Activated T-cell treated with anti-CD3 and anti-CD28 coated beads, Interleukin-2, amount 50 U/mL, for 4 hours (primary cell): ENCODE data around the gene URB2. TPM values are rescaled to one million over a fixed set of nuclear protein-coding genes. Genes with fewer than 3 reads are reported as not detected.
A peak's percentile ranks its signal among the peaks of the same experiment; 100 is the strongest.

ENCODE experiments used
- ATAC-seq, 2 donors: fragments of 200-7000 bp; cut with Tn5 transposase; one replicate each; pipeline ENCODE4 v1.10.0; 2021
- DNase-seq: peaks from one replicate; pipeline ENCODE4 v3.0.0-alpha.2; 2020
- H3K27me3 Mint-ChIP-seq: one replicate; pipeline ENCODE4 v1.8.0; 2021; ENCODE audit warnings: low read depth, mixed read lengths
- H3K36me3 Mint-ChIP-seq: one replicate; pipeline ENCODE4 v1.8.0; 2022; ENCODE audit warnings: mixed read lengths; ENCODE audit not compliant: insufficient read depth
- H3K4me1 Mint-ChIP-seq: one replicate; pipeline ENCODE4 v1.8.0; 2021; ENCODE audit warnings: low read depth, mixed read lengths
- H3K4me3 Mint-ChIP-seq: one replicate; pipeline ENCODE4 v1.8.0; 2021; ENCODE audit warnings: mild to moderate bottlenecking, moderate library complexity, mixed read lengths
- H3K9me3 Mint-ChIP-seq: one replicate; pipeline ENCODE4 v1.8.0; 2021; ENCODE audit warnings: mixed read lengths
- total RNA-seq, 3 donors: library from RNA; stranded (reverse); gene quantifications; one replicate each; pipeline ENCODE4 v1.2.1, GENCODE V29; 2021

URB2 gene
- total RNA-seq, 3 donors from 2014 or later: 47.1 to 55.6 (median 53.8) TPM

DNA sequence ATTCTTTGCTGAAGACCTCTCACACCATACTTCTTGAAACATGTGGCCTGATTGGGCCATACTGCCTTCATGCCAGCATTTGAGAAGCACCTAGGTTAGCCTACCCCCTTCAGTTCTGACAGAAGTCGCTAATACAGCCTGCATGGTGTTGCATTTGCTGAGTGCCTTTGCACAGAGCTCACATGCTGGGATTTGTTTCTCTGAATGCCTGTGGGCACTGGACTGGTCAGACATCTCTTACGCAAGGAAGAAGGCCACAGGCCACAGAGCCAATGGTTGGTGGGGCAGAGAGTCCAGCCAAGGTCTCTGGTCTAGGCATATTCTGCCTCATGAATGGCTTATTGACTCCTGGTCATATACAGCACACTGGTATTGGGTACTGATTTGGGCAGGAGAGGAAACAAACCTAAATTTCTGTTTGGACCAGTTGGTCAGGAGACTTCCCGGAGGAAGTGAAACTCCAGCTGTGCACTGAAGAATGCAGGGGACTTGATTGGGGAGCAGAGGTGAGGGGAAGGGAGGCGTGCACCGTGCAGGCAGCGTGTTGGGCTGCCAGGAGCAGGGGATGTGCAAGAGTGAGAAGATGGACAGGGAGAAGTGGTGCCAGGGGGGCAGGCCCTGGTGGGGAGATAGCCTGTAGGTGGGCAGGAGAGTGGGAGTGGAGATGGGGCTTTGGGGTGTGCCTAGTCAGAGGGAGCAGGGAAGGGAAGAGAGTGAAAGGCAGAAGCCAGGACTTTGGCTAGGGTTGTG is 18.1 kb downstream of the URB2 start:
- Mint-ChIP-seq H3K4me1 (peaks cover 8% of the 10 kb centered on the region), H3K27me3 (no peaks in the 10 kb centered on the region), H3K9me3 (no peaks in the 10 kb centered on the region), H3K36me3 (peaks cover 39% of the 10 kb centered on the region), H3K4me3 (no peak overlapping the region)
- DNase-seq (no peak), ATAC-seq (no peak)

DNA sequence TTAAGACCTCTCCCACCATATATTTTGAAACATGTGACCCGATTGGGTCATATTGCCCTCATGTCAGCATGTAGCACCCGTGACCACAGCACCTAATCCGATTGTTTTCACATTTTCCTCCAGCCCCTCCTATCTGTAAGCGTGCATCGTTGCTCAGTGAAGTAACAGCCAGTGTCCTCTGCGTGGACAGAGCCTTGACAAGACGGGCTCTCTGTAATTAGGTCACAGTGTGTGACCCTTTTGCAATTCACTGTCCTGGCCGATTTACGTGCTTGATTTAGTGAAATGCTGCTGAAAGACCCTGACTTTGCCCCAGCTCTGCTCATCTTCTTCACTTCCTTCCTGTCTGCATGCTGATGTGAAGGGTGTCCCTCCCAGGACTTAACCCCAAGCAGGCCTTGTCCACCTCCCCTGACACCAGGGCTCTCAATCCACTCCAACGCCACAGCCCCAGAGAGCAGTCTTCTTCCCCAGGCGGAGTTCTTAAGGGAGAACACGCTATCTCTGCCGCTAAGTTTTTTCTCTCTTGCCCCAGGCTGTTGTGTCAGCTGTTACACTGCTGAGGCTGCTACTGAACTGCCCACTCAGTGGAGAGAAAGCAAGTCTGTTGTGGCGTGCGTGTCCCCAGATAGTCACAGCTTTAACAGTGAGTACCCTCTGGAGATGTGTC is 19.4 kb downstream of the URB2 start:
- Mint-ChIP-seq H3K4me1 (peaks cover 4% of the 10 kb centered on the region), H3K27me3 (no peaks in the 10 kb centered on the region), H3K36me3 (peaks cover 38% of the 10 kb centered on the region), H3K9me3 (no peaks in the 10 kb centered on the region), H3K4me3 (no peak overlapping the region)
- DNase-seq (no peak), ATAC-seq (no peak)

DNA sequence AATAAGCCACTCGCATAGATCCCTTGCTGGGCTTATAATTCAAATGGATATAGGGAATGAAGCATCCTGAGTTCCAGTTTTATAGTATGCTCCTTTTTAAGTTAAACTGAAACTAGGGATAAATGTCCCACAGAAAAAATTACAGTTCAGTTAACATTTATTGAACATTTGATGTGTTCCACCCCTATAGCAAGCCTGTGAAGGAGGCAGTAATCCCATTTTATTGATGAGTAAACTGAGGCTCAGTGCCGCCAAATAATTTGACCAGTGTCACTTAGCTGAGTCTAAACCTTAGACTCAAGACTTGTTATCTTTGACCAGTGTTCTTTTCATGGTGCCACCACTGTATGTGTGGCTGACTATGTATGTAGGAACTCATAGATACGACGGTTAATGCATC is 22.4 kb downstream of the URB2 start:
- H3K4me3 Mint-ChIP-seq: no peak overlapping the region
- no peaks in the 10 kb centered on the region for H3K4me1 Mint-ChIP-seq
- peaks cover 45% of the 10 kb centered on the region for H3K36me3 Mint-ChIP-seq
- no peaks in the 10 kb centered on the region for H3K27me3 Mint-ChIP-seq
- DNase-seq (no peak), ATAC-seq (no peak)
- H3K9me3 Mint-ChIP-seq: no peaks in the 10 kb centered on the region

DNA sequence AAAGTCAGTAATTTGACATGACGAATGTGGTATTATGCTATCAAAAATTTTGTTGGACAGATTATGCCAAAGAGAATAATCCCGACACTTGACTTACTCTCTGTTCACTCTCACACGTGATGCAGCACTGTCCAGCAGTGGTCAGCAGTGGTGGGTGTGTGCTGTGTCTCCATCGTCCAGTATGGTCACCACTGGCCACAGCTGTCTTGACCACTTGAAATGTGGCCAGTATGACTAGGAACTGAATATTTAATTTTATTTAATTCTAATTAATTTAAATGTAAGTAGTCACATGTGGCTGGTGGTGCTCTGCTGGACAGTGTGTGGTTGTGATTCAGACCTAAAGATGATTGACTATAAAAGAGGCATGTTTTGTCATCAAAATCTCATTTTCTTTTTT is 24.0 kb downstream of the URB2 start:
- no peak overlapping the region for H3K4me3 Mint-ChIP-seq
- DNase-seq: no peak
- peaks cover 45% of the 10 kb centered on the region for H3K36me3 Mint-ChIP-seq
- no peaks in the 10 kb centered on the region for H3K27me3 Mint-ChIP-seq
- H3K9me3 Mint-ChIP-seq: no peaks in the 10 kb centered on the region
- no peaks in the 10 kb centered on the region for H3K4me1 Mint-ChIP-seq
- no peak for ATAC-seq

DNA sequence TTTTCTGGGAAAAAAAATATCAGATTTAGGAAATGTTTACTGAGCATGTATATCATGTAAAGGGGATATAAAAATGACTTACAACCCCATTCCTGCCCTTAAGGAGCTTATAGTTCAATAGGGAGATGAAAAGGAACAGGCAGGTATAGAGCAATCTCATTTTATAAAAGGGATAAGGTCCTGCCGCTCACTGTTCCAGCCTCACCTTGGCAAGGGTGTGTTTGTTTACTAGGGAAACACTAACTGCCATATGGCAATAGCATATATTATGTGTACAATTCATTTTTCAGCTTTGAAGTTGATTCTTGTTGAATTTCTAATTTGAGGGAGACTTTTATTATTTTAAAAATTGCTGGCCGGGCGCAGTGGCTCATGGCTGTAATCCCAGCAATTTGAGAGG is 25.5 kb downstream of the URB2 start:
- Mint-ChIP-seq H3K4me1 (no peaks in the 10 kb centered on the region), H3K4me3 (no peak overlapping the region), H3K36me3 (peaks cover 39% of the 10 kb centered on the region), H3K27me3 (no peaks in the 10 kb centered on the region), H3K9me3 (no peaks in the 10 kb centered on the region)
- no peak for ATAC-seq
- no peak for DNase-seq

DNA sequence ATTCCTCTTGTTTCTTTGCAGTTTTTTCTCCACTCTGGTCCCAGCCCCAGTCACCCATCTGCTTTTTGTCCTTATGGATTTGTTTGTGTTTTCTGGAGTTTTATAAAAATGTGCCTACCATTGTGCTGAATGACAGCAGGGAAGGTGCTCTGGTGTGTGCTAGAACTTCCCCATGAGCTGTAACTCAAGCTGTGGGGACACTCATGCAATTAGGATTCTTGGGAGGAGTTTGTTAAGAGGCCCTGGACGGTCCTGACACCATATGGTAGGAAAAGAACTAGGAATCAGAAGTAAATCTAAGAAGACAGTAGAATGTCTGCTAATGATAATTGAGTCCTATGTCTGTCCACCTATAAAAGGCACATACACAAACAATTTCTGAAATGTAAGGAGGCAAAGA is 27.4 kb downstream of the URB2 start:
- H3K9me3 Mint-ChIP-seq: no peaks in the 10 kb centered on the region
- DNase-seq (no peak), ATAC-seq (no peak)
- H3K4me1 Mint-ChIP-seq: no peaks in the 10 kb centered on the region
- no peak overlapping the region for H3K4me3 Mint-ChIP-seq
- H3K36me3 Mint-ChIP-seq: peaks cover 42% of the 10 kb centered on the region
- H3K27me3 Mint-ChIP-seq: no peaks in the 10 kb centered on the region

DNA sequence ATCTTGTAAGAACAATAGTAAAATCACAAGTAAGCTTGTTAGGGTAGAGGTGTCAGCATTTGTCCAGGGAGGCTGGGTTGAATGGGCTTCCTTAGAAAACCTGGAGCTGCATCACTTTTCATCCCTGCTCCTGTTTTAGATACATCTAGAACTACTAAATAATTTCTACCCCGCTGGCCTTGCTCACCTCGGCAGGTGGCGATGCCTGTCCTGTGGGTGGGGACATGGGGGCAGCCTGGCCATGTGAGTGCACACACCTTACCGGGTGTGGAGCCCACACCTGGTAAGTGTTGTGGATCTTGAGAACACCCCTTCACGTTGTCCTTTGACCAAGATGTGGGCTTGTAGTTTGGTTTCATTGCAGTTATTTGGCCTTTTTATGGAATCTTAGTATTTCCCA is 29.7 kb downstream of the URB2 start:
- peaks cover 41% of the 10 kb centered on the region for H3K36me3 Mint-ChIP-seq
- H3K27me3 Mint-ChIP-seq: no peaks in the 10 kb centered on the region
- ATAC-seq (no peak), DNase-seq (no peak)
- H3K4me1 Mint-ChIP-seq: no peaks in the 10 kb centered on the region
- H3K4me3 Mint-ChIP-seq: no peak overlapping the region
- no peaks in the 10 kb centered on the region for H3K9me3 Mint-ChIP-seq

DNA sequence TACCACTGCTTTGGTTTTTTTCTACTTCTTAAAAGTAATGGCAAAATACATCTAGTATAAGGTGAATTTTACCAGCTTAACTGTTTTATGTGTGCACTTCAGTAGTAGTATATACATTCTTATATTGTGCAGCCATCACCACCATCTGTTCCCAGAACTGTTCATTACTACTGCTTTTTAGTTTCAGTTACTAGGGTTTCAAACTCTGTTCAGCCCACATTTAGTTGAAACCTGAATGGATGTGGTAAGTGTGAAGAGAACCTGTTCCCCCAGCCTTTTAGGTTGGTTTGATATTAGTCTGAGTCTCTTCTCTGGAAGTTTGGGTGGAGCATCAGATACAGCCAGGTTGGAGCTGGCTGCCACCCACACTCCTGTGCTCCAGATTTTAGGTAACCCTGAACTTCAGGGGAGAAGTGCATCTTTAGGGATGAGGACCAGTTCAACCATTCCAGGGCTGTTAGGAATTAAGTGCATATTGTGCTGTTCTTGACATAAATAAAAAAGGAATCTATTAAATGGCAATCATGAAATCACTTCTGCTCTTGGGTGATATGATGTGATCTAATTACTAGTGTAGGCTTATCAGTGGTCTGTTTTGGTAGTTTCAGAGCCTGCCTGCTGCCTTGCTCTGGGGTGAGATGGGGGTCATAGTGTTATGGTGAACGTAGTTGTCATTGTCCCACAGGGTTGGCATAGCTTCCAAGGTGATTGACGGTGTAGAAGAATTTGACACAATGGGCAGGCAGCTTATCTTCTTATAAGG is 32.1 kb downstream of the URB2 start:
- H3K27me3 Mint-ChIP-seq: no peaks in the 10 kb centered on the region
- H3K4me3 Mint-ChIP-seq: no peak overlapping the region
- H3K9me3 Mint-ChIP-seq: no peaks in the 10 kb centered on the region
- no peak for DNase-seq
- peak; percentile 36 to 51 for ATAC-seq
- H3K4me1 Mint-ChIP-seq: peaks cover 8% of the 10 kb centered on the region
- peaks cover 46% of the 10 kb centered on the region for H3K36me3 Mint-ChIP-seq

DNA sequence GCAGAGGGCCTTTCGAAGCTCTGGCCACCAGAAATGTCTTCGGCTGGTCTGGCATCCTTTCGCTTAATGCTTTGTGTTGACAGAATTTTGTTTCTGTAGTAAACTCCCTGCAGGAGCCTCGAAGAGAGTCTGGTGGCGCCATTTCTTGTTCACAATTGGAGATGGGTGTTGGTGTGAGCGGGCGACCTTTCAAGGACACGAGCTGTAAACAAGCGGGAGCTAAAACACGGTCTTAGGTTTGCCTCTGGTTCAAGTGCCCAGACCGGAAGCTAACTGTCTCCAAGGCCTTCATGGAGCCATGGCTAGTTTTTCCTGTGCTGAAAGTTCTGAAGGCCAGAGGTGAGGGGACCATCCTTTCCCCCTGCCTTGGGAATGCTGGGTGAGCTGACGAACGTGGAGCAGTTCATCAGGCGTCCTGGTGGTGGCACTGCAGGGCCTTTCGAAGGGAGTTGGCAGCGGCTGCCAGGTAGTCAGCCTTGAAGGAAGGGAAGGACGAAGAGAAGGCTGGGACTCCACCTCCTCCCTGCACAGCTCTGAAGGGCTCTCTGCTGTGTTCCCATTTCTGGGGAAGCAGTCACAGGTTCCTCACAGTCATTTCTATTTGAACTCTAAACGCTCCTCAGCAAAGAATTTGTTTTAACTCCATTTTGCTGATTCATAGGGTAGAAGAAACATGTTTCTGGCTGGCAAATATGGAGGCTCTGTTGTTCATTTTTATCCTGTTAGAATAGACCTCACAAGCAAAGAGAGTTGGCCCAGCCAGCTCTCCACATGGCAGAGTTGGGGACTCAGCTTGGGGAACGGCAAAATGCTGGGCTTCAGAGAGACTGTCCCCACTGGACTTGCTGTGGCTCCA is 35.2 kb downstream of the URB2 start:
- H3K9me3 Mint-ChIP-seq: no peaks in the 10 kb centered on the region
- no peak overlapping the region for H3K4me3 Mint-ChIP-seq
- no peaks in the 10 kb centered on the region for H3K27me3 Mint-ChIP-seq
- DNase-seq: peak; percentile 65
- peak; percentile 39 to 58 for ATAC-seq
- H3K36me3 Mint-ChIP-seq: peaks cover 31% of the 10 kb centered on the region
- H3K4me1 Mint-ChIP-seq: peaks cover 8% of the 10 kb centered on the region

DNA sequence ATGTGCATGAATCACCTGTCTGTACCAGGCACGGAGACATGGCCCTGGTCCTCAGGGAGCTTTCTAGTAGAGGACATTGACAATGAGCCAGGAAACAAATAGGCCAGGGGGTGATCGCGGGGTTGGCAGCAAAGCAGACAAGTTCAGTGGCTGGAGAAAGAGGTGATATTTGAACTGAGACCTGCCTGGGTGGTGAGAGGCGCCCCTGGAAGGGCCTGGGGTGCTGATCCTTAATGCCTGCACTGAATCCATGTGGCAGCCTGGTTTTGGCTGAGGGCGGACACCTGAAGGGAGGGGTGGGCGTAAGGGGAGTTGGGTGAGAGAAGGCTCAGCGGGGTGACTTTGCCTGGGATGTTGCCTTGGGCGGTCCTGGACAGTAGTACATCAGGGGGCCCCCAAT is 35.9 kb downstream of the URB2 start:
- H3K4me1 Mint-ChIP-seq: peaks cover 8% of the 10 kb centered on the region
- ATAC-seq (no peak), DNase-seq (no peak)
- no peaks in the 10 kb centered on the region for H3K27me3 Mint-ChIP-seq
- no peaks in the 10 kb centered on the region for H3K9me3 Mint-ChIP-seq
- H3K4me3 Mint-ChIP-seq: no peak overlapping the region
- H3K36me3 Mint-ChIP-seq: peaks cover 31% of the 10 kb centered on the region

DNA sequence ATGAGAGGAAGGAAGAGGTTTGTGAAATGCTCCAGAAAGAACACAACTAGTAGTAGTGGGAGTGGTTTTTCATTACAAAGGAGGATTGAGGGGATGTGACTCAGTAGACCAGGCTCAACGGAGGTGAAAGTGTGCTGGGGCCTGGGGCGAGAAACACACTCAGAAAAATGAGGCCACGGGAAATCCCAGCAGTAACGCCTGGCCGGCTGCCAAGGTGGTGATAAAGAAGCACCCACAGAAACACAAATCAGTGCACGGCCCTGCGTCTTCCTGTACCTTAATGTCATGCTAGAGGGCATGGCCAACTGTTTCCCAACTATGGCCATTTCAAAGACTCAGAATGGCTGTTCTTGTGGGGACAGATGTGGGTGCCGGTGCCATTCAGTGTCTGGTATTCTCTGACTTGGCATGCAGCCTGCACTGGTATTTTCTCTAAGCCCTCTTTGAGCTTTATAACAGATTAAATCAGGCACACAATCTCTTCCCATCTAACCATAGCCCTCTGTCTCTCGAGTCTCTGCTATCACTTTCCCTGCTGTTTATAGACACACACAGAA is 38.2 kb downstream of the URB2 start:
- DNase-seq (peak; percentile 83), ATAC-seq (peak; percentile 92 to 95)
- Mint-ChIP-seq H3K36me3 (peaks cover 32% of the 10 kb centered on the region), H3K4me3 (no peak overlapping the region), H3K27me3 (no peaks in the 10 kb centered on the region), H3K4me1 (peaks cover 8% of the 10 kb centered on the region), H3K9me3 (no peaks in the 10 kb centered on the region)

DNA sequence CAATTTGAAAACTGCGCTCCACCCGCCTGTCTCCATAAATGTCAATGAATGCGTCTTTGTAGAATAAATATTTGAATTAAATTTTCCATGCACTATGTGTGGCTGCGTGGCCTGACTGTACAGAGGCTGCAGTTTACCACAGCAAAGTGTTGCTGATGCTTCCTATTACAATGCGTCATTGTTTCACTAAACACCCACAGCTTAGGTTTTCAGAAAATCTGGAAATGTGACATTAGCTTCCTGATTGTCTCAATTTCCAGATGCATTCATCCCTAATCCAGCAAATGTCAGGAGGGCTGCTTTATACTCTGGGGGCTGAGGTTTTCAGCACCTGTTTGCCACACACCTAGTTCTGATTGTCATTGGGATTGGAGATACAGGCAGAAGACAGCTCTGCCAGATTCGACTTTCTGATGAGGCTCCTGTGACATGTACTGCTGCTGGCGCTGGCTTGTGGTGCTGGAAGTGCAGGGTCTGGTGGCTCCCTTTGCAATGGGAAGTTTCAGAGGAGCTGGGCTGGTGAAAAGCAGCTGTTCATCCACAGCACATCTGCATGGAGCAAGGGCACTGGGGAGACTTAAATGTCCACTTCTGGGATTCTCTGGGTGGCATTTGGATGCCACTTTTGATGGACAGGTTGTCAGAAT is 40.0 kb downstream of the URB2 start:
- H3K36me3 Mint-ChIP-seq: peaks cover 27% of the 10 kb centered on the region
- ATAC-seq: no peak

DNA sequence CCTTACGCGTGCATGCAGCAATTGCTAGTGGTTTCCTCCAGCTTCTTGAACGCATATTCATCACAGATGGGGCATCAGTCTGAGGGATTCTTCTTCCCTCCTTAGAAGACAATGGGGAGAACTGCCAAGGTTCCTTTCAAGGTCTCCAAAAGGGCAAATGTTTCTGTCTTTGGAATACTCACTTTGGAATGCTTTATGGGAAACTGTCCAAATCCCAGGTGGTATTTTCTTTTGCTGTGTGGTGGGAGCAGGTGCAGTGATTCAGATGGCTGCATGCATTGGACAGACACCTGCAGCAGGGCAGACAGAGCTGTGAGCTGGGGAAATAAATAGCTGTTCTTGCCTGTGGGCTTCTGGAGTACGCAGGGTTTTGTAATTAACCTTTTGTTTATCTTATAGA is 40.5 kb downstream of the URB2 start:
- DNase-seq (no peak), ATAC-seq (no peak)
- Mint-ChIP-seq H3K4me3 (no peak overlapping the region), H3K36me3 (peaks cover 21% of the 10 kb centered on the region), H3K27me3 (no peaks in the 10 kb centered on the region), H3K4me1 (peaks cover 4% of the 10 kb centered on the region), H3K9me3 (no peaks in the 10 kb centered on the region)

More for the DNA sequence above, 40.0 kb downstream of the URB2 start:
- no peak overlapping the region for H3K4me3 Mint-ChIP-seq
- H3K9me3 Mint-ChIP-seq: no peaks in the 10 kb centered on the region
- DNase-seq: no peak
- H3K27me3 Mint-ChIP-seq: no peaks in the 10 kb centered on the region
- H3K4me1 Mint-ChIP-seq: peaks cover 6% of the 10 kb centered on the region
